Tibial artery (tissue), 4 donors: ENCODE data around the gene PIK3CD.
A peak's percentile ranks its signal among the peaks of the same experiment; 100 is the strongest.

Experiments
- DNase-seq, 2 donors: peaks; one replicate each; pipeline ENCODE4 v3.0.0-alpha.2; 2019
- H3K27ac ChIP-seq, 2 donors: fragments of 200-600 bp; sonication (generic) in 1 of 2; 1 replicate in 1 of 2; 2 replicates in 1 of 2; pipeline ENCODE4 v1.5.1; 2018 to 2019; ENCODE audit warnings: mild to moderate bottlenecking in 1 of 2
- H3K27me3 ChIP-seq, 2 donors: fragments of 200-600 bp; sonication (generic) in 1 of 2; one replicate each; pipeline versions ENCODE4 v1.5.1 to v1.6.0; 2016 to 2019
- H3K36me3 ChIP-seq, 3 donors: fragments of 200-600 bp; sonication (generic) in 2 of 3; one replicate each; pipeline ENCODE4 v1.5.1; 2016 to 2019; ENCODE audit warnings: mild to moderate bottlenecking in 2 of 3
- H3K4me1 ChIP-seq, 4 donors: fragments of 200-600 bp; sonication (generic) in 2 of 4; 1 replicate in 3 of 4; 2 replicates in 1 of 4; pipeline ENCODE4 v1.5.1; 2016 to 2019
- H3K4me3 ChIP-seq, 2 donors: fragments of 200-600 bp; sonication (generic) in 1 of 2; 1 replicate in 1 of 2; 2 replicates in 1 of 2; pipeline ENCODE4 v1.5.1; 2018 to 2019; ENCODE audit warnings: mild to moderate bottlenecking in 2 of 2
- H3K9me3 ChIP-seq, 3 donors: fragments of 200-600 bp; sonication (generic) in 1 of 3; one replicate each; pipeline ENCODE4 v1.5.1; 2016 to 2019
- CTCF ChIP-seq, 2 experiments: fragments of 200-600 bp in 1 of 2; fragments of 450-650 bp in 1 of 2; IDR thresholded peaks; one replicate each; pipeline ENCODE4 v1.5.1; 2017 to 2019; ENCODE audit warnings: antibody characterized with exemption in 2 of 2, mild to moderate bottlenecking in 1 of 2, moderate library complexity in 1 of 2
- intact Hi-C: fragments of 100-400 bp; cut with DNase I; formaldehyde crosslinking; loops from one replicate; pipeline ENCODE4 v1.15.0; 2023; ENCODE audit warnings: low total_unique reads

Gene PIK3CD

GRCh38 chr1:9689011-9689706 lies 37.6 kb downstream of the PIK3CD start:
- Histone ChIP-seq H3K27ac (peak overlapping the region; percentile 79 to 92), H3K27me3 (no peaks in the 10 kb centered on the region), H3K9me3 (no peaks in the 10 kb centered on the region), H3K36me3 (peaks cover 0 to 15% (median 0%) of the 10 kb centered on the region in 3 donors), H3K4me3 (peak overlapping the region; percentile 75 to 97), H3K4me1 (peaks cover 0 to 33% (median 26%) of the 10 kb centered on the region in 4 donors)
- peak; percentile 82 to 87 for DNase-seq
- no peak for TF ChIP-seq CTCF (IDR thresholded peaks at IDR 0.05)
- intact Hi-C loops, result no loop called here

GRCh38 chr1:9689971-9690381 lies 38.4 kb downstream of the PIK3CD start:
- Histone ChIP-seq H3K27ac (peak overlapping the region; percentile 79 to 92), H3K9me3 (no peaks in the 10 kb centered on the region), H3K27me3 (no peaks in the 10 kb centered on the region), H3K4me1 (peaks cover 0 to 33% (median 26%) of the 10 kb centered on the region in 4 donors), H3K36me3 (peaks cover 0 to 18% (median 0%) of the 10 kb centered on the region in 3 donors), H3K4me3 (peak overlapping the region; percentile 75 to 97)
- no peak for TF ChIP-seq CTCF (IDR thresholded peaks at IDR 0.05)
- DNase-seq, result peak; percentile 35 to 68
- intact Hi-C loops, result no loop called here

- peak overlapping the region; percentile 75 to 97 for H3K4me3 ChIP-seq
- H3K27ac ChIP-seq, result peak overlapping the region; percentile 79 to 92
- intact Hi-C loops, result no loop called here
Measured at GRCh38 chr1:9690440-9691107, 39.0 kb downstream of the PIK3CD start.

GRCh38 chr1:9691108-9691445 lies 39.5 kb downstream of the PIK3CD start:
- no peak for TF ChIP-seq CTCF (IDR thresholded peaks at IDR 0.05)
- intact Hi-C loops, result no loop called here
- Histone ChIP-seq H3K4me1 (peaks cover 0 to 33% (median 26%) of the 10 kb centered on the region in 4 donors), H3K9me3 (no peaks in the 10 kb centered on the region), H3K36me3 (peaks cover 0 to 18% (median 0%) of the 10 kb centered on the region in 3 donors), H3K27ac (no peak overlapping the region), H3K27me3 (no peaks in the 10 kb centered on the region), H3K4me3 (no peak overlapping the region)
- DNase-seq, result no peak

More at GRCh38 chr1:9690440-9691107, 39.0 kb downstream of the PIK3CD start:
- Histone ChIP-seq H3K4me1 (peaks cover 0 to 33% (median 26%) of the 10 kb centered on the region in 4 donors), H3K27me3 (no peaks in the 10 kb centered on the region), H3K36me3 (peaks cover 0 to 18% (median 0%) of the 10 kb centered on the region in 3 donors), H3K9me3 (no peaks in the 10 kb centered on the region)
- no peak for TF ChIP-seq CTCF (IDR thresholded peaks at IDR 0.05)
- DNase-seq, result no peak

- TF ChIP-seq CTCF (IDR thresholded peaks at IDR 0.05), result no peak
- DNase-seq, result no peak
- intact Hi-C loops, result no loop called here
- peaks cover 0 to 33% (median 26%) of the 10 kb centered on the region in 4 donors for H3K4me1 ChIP-seq
- H3K27me3 ChIP-seq, result no peaks in the 10 kb centered on the region
- no peaks in the 10 kb centered on the region for H3K9me3 ChIP-seq
- H3K36me3 ChIP-seq, result peaks cover 0 to 18% (median 0%) of the 10 kb centered on the region in 3 donors
- H3K4me3 ChIP-seq, result no peak overlapping the region
- no peak overlapping the region for H3K27ac ChIP-seq
Measured at GRCh38 chr1:9691691-9692090, 40.2 kb downstream of the PIK3CD start.
